HS-27A (cell line): ENCODE data around the gene NOL4L.

ENCODE experiments used
- DNase-seq: peaks from one replicate; pipeline ENCODE4 v3.0.0-alpha.2; 2012; ENCODE audit warnings: low read depth, missing footprints

NOL4L gene, protein sequence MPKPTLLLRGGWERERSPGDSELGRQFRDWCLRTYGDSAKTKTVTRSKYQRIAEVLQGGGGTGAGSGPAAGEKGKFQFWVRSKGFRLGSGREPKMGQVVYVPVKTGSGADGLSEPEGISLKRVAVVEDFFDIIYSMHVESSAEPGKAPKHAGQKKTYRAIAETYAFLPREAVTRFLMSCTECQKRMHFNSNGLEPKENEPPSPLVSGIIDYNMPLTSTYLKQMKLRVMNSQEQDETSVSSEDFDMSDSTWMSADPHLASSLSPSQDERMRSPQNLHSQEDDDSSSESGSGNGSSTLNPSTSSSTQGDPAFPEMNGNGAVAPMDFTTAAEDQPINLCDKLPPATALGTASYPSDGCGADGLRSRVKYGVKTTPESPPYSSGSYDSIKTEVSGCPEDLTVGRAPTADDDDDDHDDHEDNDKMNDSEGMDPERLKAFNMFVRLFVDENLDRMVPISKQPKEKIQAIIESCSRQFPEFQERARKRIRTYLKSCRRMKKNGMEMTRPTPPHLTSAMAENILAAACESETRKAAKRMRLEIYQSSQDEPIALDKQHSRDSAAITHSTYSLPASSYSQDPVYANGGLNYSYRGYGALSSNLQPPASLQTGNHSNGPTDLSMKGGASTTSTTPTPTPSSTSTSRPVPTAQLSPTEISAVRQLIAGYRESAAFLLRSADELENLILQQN

DNA sequence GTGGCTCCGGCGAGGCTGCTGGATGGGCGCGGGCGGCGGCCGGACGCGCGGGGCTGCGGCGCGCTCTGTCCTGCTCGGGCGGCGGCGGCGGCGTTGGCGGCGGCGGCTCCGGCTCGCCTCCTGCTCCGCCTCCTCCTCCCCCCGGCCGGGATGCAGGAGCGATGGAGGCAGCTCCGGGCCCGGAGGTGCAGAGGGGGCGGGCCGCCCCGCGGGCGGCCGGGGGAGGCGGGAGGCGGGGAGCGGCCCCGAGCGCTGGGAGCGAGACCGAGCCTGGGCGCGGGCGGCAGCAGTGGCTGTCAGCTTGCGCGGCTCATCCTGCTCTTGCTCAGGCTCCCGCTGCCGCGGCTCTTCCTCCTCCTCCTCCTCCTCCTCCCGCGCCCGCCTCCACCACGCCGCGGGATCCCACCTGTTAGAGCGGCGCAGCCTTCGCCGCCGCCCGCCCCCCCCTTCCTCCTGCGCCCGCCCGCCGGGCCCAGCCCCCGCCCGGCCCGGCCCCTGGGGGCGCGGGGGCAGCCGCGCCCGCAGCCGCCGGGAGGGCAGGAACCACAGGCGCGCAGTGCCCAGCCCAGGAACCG is at the start of gene NOL4L:
TSS of gene NOL4L (minus strand) at position 323 of the 575 bp plus-strand sequence. CDS start 443 bp downstream, outside the sequence.
- DNase-seq = no peak

DNA sequence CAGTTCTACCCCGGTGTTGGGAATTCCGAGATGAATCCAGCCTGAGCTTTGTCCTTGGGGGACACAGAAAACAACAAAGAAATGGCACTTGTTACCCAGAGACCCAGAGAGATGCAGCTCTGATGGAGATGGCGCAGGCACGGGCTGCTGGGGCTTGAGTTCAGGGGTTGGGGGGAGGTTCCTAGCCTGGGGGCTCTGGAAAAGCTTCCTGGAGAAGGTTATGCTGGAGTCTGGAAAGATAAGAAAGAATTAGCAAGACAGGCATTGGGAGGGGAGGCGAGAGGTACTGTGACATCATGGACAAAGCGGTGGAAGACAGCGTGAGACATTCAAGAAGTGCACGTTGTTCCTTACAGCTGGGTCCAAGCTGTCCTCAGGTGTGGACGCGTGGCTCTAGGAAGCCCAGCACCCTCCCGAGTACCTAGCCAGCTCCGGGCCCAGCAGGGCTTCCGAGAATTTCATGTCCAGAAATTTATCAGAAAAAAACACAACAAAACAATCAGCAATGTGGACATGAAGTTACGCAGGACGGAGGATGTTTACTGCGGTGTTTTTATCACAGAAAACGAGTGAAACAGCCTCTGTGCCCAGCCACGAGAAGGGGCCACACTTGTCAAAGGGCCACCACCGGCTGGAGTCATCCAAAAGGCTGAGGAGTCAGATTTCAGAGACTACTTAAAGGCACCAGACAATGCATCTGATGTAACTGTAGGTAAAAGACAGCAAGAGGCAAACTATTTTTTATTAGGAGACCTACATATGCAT is 49.1 kb upstream of the NOL4L start:
- DNase-seq = no peak

- no peak for DNase-seq
Observed at GRCh38 chr20:32632461-32633354, 47.6 kb upstream of the NOL4L start.

- DNase-seq = no peak
Observed at GRCh38 chr20:32631933-32632460, 46.9 kb upstream of the NOL4L start.

DNA sequence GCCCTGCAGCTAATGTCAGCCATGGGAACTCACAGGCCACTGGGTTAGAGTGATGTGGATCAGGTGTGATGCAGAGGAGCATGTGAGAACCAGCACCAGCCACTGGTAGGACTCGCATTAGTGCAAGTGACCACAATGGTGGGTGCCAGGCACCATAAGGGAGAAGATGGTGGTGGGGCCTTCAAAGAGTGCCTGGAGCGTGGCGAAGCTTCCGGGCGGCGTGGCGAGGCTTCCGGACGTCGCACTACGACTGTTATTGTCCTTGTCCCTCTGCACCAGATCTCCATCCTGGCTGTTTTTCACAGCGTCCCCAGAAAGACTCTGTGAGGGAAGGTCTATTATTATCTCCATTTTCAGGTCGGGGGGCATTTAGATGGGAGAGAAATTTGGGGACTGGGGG is 44.7 kb upstream of the NOL4L start:
- DNase-seq = no peak

DNA sequence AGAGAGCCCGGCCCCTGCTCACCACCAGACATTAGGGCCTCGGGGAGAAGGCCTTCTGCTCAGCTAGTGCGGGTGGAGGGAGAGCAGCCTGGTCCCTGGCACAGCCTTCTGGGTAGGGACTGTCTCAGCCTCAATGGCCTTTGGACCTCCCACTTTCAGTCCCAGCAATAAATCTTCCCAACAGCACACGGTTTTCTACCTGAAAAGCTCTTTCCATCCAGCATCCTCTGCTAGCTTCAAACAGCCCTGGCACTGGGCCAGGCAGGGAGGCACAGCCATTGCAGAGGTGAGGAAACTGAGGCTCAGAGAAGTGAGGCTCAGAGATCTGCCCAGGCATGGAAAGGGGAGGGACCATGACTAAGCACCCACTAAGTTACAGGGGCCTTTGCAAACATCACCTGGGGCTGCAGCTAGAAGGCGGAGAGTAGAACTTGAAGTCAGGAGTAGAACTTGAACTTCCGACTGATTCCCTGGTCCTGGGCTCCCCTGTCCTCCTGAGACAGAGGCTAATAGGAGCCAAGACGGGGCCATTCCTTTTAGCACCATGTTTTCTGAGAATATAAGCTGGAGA is 43.9 kb upstream of the NOL4L start:
- no peak for DNase-seq

DNA sequence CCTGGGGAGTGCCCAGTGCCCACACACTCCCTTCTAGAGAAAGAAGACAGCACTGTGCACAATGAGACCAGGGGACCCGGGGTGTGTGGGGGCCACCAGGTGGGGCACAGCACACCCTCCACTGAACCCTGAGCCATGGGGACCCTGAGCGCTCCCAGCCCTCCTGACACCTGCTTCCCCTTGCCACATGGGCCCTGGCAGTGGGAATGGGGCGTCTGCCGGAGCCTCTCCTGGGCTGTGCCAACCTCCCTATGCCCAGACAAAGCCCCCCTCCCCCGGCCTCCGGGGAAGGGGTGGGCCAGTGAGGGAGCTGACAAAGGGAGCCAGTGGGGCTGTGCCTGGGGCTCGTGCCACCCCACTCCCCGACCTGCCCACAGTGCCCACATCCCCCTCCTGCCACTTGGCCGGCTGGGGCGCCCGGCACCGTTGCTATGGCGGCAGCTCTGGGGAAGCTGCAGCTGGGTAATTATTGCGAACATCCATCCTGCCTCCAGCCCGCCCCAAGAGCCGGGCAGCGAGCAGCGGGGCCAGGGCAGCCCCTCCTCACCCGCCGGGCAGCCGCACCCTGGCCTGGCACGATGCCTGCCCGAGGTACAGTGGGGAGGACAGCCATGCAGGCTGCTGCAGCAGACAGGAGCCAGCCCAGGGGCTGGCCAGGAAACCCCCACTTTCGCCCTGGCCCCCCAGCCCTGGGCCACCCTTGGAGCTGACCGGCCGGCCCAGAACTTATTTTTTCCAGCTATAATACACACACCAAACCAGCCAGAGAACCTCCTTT is 41.9 kb upstream of the NOL4L start:
- no peak for DNase-seq

DNA sequence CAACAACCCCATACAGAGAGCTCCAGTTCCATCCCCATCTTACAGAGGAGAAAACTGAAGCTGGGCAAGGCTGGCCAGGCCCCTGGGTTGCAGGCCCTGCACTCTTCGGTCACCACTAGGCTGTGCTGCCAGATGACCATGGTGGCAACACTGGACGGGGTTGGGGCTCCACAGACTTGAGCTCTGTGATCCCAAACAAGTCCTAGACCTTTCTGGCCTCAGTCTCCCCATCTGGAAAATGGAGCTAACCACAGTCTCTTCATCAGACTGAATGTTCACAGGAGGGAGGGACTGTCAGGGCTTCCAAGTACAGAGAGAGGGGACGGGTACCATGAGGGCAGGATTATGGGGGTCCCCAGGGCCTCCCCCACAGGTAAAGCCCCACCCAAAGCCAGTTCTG is 41.3 kb upstream of the NOL4L start:
- no peak for DNase-seq

GRCh38 chr20:32625996-32626395 is 40.9 kb upstream of the NOL4L start:
- DNase-seq = no peak

DNA sequence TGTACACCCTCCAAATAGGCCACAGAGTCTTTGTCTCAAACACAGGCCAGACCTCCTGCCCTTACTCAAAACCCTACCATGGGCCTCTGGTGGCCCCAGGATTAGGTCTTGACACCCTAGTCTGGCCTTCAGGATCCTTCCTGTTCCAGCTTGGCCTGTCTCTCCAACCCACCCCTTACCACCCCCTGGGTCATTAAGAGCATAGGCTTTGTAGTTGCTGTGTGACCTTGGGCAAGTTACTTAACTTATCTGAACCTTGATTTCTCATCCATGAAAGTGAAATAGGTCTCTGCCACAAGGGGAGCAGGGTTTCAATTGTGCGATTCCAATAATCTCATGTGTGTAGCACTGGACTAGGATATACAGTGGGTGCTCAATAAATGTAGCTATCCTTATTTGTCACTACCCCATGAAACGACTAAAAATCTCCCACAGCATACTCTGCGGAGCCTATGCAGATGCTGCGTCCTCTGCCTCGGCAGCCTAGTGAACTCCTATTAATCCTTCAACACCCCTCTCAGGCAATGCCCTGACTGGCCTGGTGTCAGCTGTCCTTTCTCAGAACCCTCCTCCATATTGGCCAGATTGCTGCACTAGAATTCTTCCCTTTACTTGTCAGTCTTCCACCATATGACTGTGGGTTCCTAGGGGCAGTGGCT is 39.7 kb upstream of the NOL4L start:
- no peak for DNase-seq

- no peak for DNase-seq
Observed at GRCh38 chr20:32623667-32624157, 38.6 kb upstream of the NOL4L start.

DNA sequence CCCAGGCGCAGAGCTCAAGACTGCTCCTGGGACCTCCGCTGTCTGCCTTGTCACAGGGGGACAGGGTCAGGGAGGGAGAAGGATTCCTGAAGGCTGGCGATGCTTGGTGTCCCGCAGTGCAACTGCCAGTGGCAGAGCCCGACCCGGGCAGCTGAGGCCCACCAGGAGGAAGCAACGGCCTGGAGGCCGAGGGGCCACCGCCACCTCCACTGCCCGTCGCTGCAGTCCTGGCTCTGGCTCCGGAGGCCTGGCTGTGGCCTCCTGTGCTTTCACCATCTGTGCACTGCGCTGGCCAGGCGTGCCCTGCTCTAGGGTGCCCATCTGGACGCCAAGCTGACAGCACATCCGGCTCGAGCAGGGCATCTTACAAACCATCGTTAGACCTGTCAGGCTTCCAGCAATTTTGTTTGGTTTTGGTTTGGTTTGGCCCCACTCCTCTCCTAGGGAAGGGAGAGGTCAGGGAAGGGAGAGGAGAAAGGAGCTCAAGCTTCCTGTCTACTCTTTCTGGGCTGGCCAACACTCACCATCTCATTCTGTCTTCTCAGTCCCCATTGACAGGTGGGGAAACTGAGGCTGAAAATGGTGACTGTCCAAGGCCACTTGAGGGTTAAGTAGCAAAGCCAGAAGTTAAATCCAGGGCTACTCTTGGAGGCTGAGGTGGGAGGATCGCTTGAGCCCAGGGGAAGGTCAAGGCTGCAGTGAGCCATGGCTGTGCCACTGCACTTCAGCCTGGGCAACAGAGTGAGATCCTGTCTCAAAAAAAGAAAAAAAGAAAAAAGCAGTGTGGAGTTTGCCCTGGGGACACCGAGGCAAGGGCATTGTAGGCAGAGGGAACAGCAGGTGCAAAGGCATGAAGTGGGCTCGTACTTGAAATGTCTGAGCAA is 37.7 kb upstream of the NOL4L start:
- no peak for DNase-seq

GRCh38 chr20:32621891-32622584 is 36.9 kb upstream of the NOL4L start:
- no peak for DNase-seq

DNA sequence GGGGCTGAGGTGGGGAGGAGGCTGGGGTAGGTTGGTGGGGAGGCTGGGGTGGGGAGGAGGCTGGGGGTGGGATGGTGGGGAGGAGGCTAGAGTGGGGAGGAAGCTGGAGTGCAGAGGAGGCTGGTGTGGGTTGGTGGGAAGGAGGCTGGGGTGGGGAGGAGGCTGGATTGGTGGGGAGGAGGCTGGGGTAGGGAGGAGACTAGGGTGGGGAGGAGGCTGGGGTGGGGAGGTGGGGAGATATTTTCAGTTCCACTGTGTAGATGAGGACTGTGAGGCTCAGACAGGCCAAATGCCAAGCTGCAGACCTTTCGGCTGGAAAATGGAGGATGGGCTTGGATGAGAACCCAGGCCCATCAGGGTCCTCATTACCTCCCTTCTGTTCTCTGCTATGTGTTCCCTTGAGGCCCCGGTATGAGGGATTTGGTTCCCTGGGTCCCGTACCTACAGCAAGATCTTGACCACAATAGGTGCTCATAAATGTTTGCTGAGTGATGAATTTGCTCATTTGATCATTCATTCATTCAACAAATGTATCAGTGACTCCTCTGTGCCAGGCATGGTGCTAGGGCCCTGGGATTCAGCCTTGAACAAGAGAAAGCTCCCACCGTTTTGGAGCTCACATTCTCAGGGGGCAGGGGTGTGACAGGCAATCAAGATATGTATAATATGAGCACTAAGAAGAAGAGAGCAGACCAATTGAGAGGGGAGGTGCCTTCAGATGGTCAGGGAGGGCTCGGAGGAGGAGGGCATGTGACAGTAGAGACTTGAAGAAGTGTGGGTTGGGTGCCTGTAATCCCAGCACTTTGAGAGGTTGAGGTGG is 36.1 kb upstream of the NOL4L start:
- peak; percentile 58 for DNase-seq

GRCh38 chr20:32619586-32619985 is 34.5 kb upstream of the NOL4L start:
- DNase-seq = no peak

- no peak for DNase-seq
Observed at GRCh38 chr20:32614772-32615171, 29.6 kb upstream of the NOL4L start.

GRCh38 chr20:32614303-32614702 is 29.2 kb upstream of the NOL4L start:
- DNase-seq = no peak
